IPS-18c (cell line): ENCODE measurements around the gene MPND.
"Not testable (repeated sequence)": the region's sequence is repeated elsewhere in the genome, so short reads cannot be mapped to it uniquely, and the experiment has no call there.

Source experiments
- H3K4me3 ChIP-seq: 2 replicates; pipeline ENCODE4 v1.7.0; 2013; ENCODE audit warnings: low read depth, mild to moderate bottlenecking, low read length, moderate library complexity; ENCODE audit not compliant: insufficient read depth
- H3K9me3 ChIP-seq: one replicate; pipeline ENCODE4 v1.6.1; 2013; ENCODE audit warnings: mild to moderate bottlenecking, low read length, moderate library complexity; ENCODE audit not compliant: control insufficient read depth, insufficient read depth

MPND gene

DNA sequence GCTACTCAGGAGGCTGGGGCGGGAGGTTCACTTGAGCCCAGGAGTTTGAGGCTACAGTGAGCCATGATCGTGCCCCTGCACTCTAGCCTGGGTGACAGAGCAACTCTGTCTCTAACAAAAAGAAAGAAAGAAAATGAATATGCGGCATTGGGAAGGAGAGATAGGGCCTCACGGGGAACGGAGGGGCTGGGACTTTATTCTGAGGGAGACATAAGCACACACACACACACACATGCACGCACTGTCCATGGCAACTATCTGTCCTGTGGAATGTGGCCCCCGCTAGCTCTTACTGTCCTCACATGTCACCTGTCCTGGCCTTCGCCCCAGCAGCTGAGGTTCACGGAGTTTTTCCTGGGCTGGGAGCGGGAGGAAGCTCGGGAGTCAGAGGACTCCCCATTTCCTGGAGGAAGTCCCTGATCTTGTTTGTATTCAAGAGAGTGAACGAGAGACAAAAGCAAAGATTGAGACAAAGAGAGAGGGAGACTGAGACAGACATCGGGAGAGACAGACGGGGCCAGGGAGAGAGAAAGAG is 5.4 kb upstream of the MPND start:
- H3K4me3 ChIP-seq = no peak overlapping the region
- H3K9me3 ChIP-seq = no peaks in the 10 kb centered on the region

DNA sequence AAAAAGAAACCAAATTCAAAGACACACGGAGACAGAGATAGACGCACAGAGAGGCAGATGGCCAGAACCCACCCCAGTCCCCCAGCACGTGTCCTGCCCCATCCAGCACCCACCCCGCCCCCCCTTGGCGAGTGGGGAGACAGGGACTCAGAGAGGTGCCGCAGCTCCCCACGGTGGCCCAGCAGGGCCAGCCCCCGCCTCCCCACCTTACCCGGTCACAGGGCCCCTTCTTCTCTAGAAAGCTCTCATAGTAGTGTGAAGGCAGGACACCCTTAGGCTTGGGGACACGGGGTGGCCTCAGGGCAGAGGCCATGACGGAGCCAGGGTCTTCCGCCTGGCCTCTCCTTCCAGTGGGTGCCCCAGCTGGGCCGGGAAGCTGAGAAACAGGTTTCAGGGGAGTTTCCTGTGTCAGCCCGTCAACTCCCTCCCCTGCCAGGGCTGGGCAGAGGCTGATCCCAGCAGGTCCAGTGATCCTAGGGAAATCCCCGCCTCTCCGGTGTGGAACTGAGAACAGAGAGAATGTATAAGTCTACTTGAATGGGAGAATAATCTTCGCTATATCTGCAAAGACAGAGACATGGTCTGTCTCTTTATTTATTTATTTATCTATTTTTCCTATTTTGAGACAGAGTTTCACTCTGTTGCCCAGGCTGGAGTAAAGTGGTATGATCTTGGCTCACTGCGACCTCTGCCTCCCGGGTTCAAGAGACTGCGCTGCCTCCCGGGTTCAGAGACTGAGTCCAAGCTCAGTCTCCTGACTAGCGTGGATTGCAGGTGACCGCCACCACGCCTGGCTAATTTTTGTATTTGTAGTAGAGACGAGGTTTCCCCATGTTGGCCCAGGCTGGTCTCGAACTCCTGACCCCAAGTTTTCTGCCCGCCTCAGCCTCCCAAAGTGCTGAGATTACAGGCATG is 4.7 kb upstream of the MPND start, which contains the start of gene STAP2:
STAP2 (minus strand) TSS at position 387 of the 915 bp plus-strand sequence; CDS start at position 313, 74 bp downstream.
- Histone ChIP-seq H3K9me3 (no peaks in the 10 kb centered on the region), H3K4me3 (peak within 1 kb of the TSS; percentile 38; the same call in 1 of the 2 replicates)

DNA sequence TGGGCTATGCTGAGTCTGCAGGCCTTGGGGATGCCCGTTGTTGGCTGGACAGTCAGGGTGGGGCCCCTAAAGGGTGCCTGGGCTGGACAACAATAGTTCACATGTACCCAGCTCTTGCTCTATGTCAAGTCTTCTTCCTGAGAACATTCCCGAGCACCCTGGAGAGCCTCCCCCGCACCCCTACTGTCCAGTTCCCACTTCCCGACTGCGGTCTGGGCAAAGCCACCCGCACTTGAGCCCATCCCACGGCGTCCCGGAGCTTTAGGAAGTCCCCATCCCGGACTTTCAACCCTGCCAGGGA is 1.1 kb upstream of the MPND start:
- no peaks in the 10 kb centered on the region for H3K9me3 ChIP-seq
- peak overlapping the region; percentile 52; the same call in 1 of the 2 replicates for H3K4me3 ChIP-seq

GRCh38 chr19:4342615-4343369 is 570 bp upstream of the MPND start:
- H3K4me3 ChIP-seq = peak overlapping the region; percentile 75
- no peaks in the 10 kb centered on the region for H3K9me3 ChIP-seq

GRCh38 chr19:4345342-4346019 is 2.1 kb downstream of the MPND start:
- no peaks in the 10 kb centered on the region for H3K9me3 ChIP-seq
- H3K4me3 ChIP-seq = no peak overlapping the region

DNA sequence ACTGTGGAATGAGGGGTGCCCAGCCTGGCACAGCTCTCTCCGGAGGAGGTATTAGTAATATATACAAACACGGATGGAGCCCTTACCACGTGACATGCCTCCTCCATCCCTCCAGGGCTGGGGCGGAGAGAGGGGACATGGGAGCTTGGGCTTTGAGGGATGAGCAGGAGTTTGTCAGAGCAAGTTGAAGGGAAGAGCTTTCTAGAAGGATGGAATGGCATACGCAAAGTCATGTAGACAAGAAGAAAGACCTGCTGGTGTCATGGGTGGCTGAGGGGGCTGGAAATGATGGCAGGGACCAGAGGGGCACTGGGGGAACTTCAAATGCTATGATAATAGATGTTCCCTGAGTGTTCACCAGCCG is 2.6 kb downstream of the MPND start:
- Histone ChIP-seq H3K4me3 (no peak overlapping the region), H3K9me3 (no peaks in the 10 kb centered on the region)

DNA sequence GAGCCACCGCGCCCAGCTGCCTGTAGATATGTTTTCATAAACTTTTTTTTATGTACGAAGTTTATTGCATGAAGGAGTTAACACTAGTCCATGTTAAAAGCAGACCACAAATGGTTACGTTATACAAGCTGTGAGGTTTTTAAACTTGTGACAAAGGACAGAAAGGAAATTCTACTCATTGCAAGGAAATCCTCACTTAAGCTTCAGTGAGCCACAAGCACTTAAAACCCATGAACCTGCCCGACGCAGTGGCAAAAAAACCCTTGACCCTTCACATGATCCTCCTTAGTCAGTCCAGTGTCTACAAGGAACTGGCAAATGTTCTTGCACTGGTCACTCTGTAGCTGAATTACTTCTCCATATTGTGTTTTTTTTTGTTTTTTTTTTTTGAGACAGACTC is 4.2 kb downstream of the MPND start:
- Histone ChIP-seq H3K4me3 (no peak overlapping the region), H3K9me3 (no peaks in the 10 kb centered on the region)

DNA sequence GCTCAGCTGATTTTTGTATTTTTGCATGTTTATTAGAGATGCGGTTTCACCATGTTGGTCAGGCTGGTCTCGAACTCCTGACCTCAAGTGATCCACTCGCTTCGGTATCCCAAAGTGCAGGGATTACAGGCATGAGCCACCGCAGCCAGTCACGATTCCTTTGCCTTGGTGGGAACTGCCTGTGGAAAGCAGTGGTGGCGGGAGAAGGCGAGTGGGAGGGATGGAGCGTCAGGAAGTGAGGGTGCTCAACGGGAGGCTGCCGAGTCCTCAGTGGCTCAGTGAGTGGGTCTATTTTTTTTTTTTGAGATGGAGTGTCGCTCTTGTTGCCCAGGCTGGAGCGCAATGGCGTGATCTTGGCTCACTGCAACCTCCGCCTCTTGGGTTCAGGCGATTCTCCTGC is 5.9 kb downstream of the MPND start:
- not testable (repeated sequence) for H3K4me3 ChIP-seq, H3K9me3 ChIP-seq

GRCh38 chr19:4350111-4350510 is 6.7 kb downstream of the MPND start:
- no peak overlapping the region for H3K4me3 ChIP-seq
- H3K9me3 ChIP-seq = no peaks in the 10 kb centered on the region

- H3K4me3 ChIP-seq = no peak overlapping the region
- H3K9me3 ChIP-seq = no peaks in the 10 kb centered on the region
Observed at GRCh38 chr19:4350726-4351125, 7.4 kb downstream of the MPND start.

DNA sequence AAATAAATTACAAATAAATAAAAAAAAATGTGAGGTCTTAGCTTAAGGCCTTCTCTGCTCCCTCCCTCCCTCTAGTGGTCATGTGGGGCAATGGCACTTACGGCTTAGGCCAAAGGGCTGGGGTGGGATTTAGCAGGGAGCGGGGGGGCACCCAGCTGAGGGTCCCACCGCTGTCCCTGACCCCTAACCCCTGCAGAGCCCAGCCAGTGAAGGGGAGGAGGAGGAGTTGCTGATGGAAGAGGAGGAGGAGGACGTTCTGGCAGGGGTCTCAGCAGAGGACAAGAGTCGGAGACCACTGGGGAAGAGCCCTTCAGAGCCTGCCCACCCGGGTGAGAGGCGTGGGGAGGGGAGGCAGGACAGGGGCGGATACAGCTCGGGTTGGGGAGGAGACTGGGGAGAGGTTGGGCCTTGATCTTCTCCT is 9.3 kb downstream of the MPND start:
- Histone ChIP-seq H3K9me3 (no peaks in the 10 kb centered on the region), H3K4me3 (no peak overlapping the region)

- Histone ChIP-seq H3K4me3 (no peak overlapping the region), H3K9me3 (no peaks in the 10 kb centered on the region)
Observed at GRCh38 chr19:4354282-4354681, 10.9 kb downstream of the MPND start.

- no peak overlapping the region for H3K4me3 ChIP-seq
- no peaks in the 10 kb centered on the region for H3K9me3 ChIP-seq
Observed at GRCh38 chr19:4354897-4355296, 11.5 kb downstream of the MPND start.

DNA sequence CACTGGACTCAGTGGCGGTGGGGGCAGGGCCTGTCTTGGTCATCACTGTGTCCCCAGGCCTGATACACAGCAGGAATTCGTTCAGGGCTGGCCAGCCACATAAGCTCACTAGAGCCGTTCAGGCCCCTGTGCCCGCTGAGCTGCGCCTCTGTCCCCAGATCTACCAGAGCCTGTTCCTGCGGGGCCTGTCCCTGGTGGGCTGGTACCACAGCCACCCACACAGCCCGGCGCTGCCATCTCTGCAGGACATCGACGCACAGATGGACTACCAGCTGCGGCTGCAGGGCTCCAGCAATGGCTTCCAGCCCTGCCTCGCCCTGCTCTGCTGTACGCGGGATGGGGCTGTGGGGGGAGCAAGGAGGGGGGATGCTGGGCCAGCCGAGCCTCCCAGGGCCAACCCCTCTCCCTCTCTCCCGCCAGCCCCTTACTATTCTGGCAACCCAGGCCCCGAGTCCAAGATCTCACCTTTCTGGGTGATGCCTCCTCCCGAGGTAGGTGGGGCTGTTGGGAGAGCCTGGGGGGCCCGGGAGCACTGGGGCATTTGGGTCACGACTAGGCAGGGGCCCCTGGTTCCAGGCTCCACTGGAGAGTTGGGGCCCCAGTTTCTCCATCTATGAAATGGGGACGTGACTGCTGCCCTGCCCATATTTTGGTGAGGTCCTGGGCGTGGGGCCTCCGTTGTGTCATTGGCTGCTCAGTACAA is 13.9 kb downstream of the MPND start:
- Histone ChIP-seq H3K9me3 (no peaks in the 10 kb centered on the region), H3K4me3 (no peak overlapping the region)

- Histone ChIP-seq H3K4me3 (no peak overlapping the region), H3K9me3 (no peaks in the 10 kb centered on the region)
Observed at GRCh38 chr19:4357921-4358326, 14.6 kb downstream of the MPND start.

- no peak overlapping the region for H3K4me3 ChIP-seq
- H3K9me3 ChIP-seq = no peaks in the 10 kb centered on the region
Observed at GRCh38 chr19:4358709-4359626, 15.6 kb downstream of the MPND start.
